ENCODE data around the gene UQCRC1.

DNA sequence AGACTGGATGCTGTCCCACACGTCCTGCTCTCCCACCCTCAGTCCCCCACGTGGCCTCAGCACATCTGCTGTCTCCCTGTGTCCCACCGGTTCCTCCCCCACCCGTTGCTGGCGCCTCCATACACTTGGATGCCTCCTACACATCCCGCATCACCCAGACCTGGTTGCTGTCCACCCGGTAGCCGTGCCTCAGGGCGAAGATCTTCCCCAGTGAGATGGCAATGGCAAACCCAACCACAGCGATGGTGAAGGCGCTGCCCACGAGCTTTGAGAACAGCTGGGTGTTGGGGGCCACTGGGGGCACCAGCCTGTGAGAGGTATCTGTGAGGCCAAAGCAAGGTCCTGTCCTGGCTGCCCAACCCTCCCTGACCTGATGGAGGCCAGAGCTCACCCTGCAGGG, 21.4 kb upstream of the UQCRC1 start:
- TF ChIP-seq, protein P1, sequence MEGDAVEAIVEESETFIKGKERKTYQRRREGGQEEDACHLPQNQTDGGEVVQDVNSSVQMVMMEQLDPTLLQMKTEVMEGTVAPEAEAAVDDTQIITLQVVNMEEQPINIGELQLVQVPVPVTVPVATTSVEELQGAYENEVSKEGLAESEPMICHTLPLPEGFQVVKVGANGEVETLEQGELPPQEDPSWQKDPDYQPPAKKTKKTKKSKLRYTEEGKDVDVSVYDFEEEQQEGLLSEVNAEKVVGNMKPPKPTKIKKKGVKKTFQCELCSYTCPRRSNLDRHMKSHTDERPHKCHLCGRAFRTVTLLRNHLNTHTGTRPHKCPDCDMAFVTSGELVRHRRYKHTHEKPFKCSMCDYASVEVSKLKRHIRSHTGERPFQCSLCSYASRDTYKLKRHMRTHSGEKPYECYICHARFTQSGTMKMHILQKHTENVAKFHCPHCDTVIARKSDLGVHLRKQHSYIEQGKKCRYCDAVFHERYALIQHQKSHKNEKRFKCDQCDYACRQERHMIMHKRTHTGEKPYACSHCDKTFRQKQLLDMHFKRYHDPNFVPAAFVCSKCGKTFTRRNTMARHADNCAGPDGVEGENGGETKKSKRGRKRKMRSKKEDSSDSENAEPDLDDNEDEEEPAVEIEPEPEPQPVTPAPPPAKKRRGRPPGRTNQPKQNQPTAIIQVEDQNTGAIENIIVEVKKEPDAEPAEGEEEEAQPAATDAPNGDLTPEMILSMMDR (IDR thresholded peaks at IDR 0.05): no peak
- TF ChIP-seq EP300 (IDR thresholded peaks at IDR 0.05): no peak

Data from tibial nerve (tissue), 4 donors.